Pancreas (tissue), 10 donors: Measurements from ENCODE around the gene BCL7A. TPM values are rescaled to one million over a fixed set of nuclear protein-coding genes. Genes with fewer than 3 reads are reported as not detected.

ENCODE experiments used
- ATAC-seq, 4 donors: fragments of 200-7000 bp; cut with Tn5 transposase; one replicate each; pipeline versions ENCODE4 v1.8.0 to v1.9.1; 2020; ENCODE audit warnings: mild to moderate bottlenecking in 4 of 4, moderate library complexity in 4 of 4
- DNase-seq, 6 donors: peaks; one replicate each; pipeline ENCODE4 v3.0.0-alpha.2; 2020
- FAIRE-seq: peaks from 2 replicates; lab custom pipeline; 2012; peaks lifted over from hg19 to GRCh38; lab: Jason Lieb, UNC
- H3K27ac ChIP-seq, 4 donors: fragments of 200-600 bp; sonication (generic); 1 replicate in 3 of 4; 2 replicates in 1 of 4; pipeline versions ENCODE4 v1.5.0 to v1.8.0; 2020
- H3K27me3 ChIP-seq, 4 donors: fragments of 200-600 bp; one replicate each; pipeline ENCODE4 v1.8.0; 2021
- H3K36me3 ChIP-seq, 3 donors: fragments of 200-600 bp; sonication (generic) in 1 of 3; one replicate each; pipeline versions ENCODE4 v1.5.0 to v1.8.0; 2020 to 2021
- H3K4me1 ChIP-seq, 3 donors: fragments of 200-600 bp; one replicate each; pipeline ENCODE4 v1.8.0; 2021
- H3K4me3 ChIP-seq, 4 donors: fragments of 200-600 bp; sonication (generic) in 2 of 4; one replicate each; pipeline versions ENCODE4 v1.5.0 to v1.8.0; 2020 to 2021
- H3K9me3 ChIP-seq, 4 donors: fragments of 200-600 bp; one replicate each; pipeline ENCODE4 v1.8.0; 2021
- WGBS, 2 donors: extraction: QIAGEN DNeasy Blood & Tissue Kit; methylation state at CpG; one replicate each; pipeline ENCODE4 v1.1.7; 2013; 5-methylcytosine and 5-hydroxymethylcytosine counted together
- intact Hi-C, 3 donors: fragments of 100-400 bp; cut with DNase I; formaldehyde crosslinking; loops; one replicate each; pipeline versions ENCODE4 v1.11.1 to v1.14.2; 2022
- polyA plus RNA-seq, 2 donors: library from polyadenylated mRNA; stranded (reverse); fragments of 200-250 nt; gene quantifications; one replicate each; pipeline ENCODE4 v1.2.3, GENCODE V29; 2013
- total RNA-seq, 6 donors: library from RNA; stranded (reverse); fragmentation: NEBNext Ultra II Directional in 4 of 6; extraction: Animal tissue kit (Norgen Biotek cat#: 25700) in 4 of 6; gene quantifications; one replicate each; pipeline versions ENCODE4 v1.2.1 to v1.2.4, GENCODE V29; 2021 to 2023
- TF ChIP-seq, protein P1 (sequence below), 4 donors: fragments of 200-600 bp; sonication (generic) in 3 of 4; IDR thresholded peaks; one replicate each; pipeline versions ENCODE4 v1.5.0 to v1.8.0; 2021; ENCODE audit warnings: antibody characterized with exemption in 4 of 4
- donor health status: healthy with polysubstance abuse.
- donor health status: DM: no; HTN: no; CAD: no; lungs with moderate emphysema.
- donor health status: DM: no; HTN: no; CAD: no.
- donor health status: control.
- donor health status: control.
- donor health status: Bipolar disorder and iron deficiency.
- donor health status: DM: yes; HTN: yes; CAD: no.
- donor health status: DM: no; HTN: no; CAD: no.
- donor health status: DM: no; HTN: no; CAD: no.
- donor health status: DM: yes; HTN: yes; CAD: no.

The BCL7A gene
- total and polyA plus RNA-seq, 8 donors: 6.9 to 13.4 (median 9.0) TPM

DNA sequence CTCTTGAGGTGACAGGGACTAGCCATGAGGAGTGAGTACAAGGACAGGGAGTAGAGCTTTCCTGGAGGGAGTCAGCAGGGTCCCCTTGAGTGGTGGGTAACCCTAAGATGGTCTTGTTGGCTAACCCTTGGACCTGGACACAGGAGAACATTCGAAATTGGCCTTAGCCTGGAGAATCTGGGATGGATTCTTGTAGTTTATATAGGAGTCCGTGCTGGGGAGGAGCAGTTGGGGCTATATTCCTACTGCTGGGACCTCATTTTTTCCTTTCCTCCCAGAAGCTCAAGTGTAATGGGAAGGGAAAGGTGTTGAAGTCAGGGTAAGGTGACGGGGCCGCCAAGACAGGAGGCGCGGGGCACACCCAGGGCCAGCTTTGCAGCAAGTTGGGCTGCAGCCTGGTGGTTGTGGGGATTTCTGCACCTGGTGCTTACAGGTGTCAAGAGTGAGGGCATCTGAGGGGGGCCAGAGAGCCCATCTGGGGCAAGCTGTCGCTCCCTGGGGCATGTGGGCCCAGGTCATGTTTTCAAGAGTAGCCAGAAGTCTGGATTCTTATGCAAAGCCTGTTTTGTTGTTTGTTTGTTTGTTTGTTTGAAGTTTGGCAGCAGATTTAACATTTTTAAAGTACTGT lies 5.1 kb downstream of the BCL7A start:
- no peaks in the 10 kb centered on the region for H3K9me3 ChIP-seq
- no peaks in the 10 kb centered on the region for H3K27me3 ChIP-seq
- TF ChIP-seq, protein P1, sequence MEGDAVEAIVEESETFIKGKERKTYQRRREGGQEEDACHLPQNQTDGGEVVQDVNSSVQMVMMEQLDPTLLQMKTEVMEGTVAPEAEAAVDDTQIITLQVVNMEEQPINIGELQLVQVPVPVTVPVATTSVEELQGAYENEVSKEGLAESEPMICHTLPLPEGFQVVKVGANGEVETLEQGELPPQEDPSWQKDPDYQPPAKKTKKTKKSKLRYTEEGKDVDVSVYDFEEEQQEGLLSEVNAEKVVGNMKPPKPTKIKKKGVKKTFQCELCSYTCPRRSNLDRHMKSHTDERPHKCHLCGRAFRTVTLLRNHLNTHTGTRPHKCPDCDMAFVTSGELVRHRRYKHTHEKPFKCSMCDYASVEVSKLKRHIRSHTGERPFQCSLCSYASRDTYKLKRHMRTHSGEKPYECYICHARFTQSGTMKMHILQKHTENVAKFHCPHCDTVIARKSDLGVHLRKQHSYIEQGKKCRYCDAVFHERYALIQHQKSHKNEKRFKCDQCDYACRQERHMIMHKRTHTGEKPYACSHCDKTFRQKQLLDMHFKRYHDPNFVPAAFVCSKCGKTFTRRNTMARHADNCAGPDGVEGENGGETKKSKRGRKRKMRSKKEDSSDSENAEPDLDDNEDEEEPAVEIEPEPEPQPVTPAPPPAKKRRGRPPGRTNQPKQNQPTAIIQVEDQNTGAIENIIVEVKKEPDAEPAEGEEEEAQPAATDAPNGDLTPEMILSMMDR (IDR thresholded peaks at IDR 0.05): no peak
- intact Hi-C loops: no loop called here
- H3K4me1 ChIP-seq: peaks cover 10 to 14% (median 12%) of the 10 kb centered on the region in 3 donors
- no peak for ATAC-seq
- H3K4me3 ChIP-seq: no peak overlapping the region
- H3K27ac ChIP-seq: no peak overlapping the region
- DNase-seq: peak in 1 of 6 donors; percentile 64
- FAIRE-seq: no peak
- no peaks in the 10 kb centered on the region for H3K36me3 ChIP-seq
- WGBS, 2 donors: 48 to 71% methylated on average over 7 of the region's 7 CpGs

DNA sequence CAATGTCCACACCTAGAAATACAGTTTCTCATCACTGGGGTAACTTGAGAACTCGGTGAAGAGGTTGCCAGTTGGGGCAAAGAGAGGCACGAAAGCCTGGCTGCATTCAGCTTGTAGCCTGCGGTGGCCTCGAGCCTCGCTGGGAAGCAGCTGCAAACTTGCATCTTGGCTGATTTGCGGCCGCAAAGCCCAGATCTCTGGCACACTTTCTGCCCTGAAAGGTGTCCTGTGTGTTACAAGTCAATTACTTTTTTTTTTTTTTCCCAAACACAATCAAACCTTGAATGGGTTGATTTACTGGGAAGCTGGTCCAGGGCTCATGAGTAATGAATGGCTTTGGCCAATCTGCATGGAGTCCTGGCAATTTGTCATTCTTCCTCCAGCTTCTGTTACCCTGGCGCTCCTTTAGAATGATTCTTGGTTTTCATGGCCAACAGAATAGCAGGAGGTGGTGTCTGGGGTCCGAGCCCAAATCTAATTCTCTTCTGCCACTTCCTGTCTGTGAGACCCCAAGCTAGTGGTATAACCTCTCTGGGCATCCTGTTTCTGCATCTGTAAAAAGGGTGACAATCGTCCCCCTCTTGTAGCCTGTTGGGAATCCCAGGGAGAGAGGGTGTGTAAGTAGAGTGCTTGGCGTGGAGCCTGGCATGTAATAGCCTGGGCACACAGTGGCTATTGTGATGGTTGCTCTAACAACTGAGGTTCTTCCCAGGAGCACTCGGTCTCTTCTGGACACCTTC lies 6.7 kb downstream of the BCL7A start:
- Histone ChIP-seq H3K27me3 (no peaks in the 10 kb centered on the region), H3K27ac (peak overlapping the region in 3 of 4 donors; percentile 60 to 68 (median 66)), H3K4me1 (peaks cover 10 to 14% (median 12%) of the 10 kb centered on the region in 3 donors), H3K4me3 (no peak overlapping the region), H3K36me3 (no peaks in the 10 kb centered on the region), H3K9me3 (no peaks in the 10 kb centered on the region)
- FAIRE-seq (no peak), DNase-seq (no peak), ATAC-seq (peak in 1 of 4 donors; percentile 12)
- TF ChIP-seq, protein P1 (IDR thresholded peaks at IDR 0.05): no peak
- 57 to 66% methylated on average over 12 of the region's 12 CpGs for WGBS, 2 donors
- intact Hi-C loops: no loop called here

DNA sequence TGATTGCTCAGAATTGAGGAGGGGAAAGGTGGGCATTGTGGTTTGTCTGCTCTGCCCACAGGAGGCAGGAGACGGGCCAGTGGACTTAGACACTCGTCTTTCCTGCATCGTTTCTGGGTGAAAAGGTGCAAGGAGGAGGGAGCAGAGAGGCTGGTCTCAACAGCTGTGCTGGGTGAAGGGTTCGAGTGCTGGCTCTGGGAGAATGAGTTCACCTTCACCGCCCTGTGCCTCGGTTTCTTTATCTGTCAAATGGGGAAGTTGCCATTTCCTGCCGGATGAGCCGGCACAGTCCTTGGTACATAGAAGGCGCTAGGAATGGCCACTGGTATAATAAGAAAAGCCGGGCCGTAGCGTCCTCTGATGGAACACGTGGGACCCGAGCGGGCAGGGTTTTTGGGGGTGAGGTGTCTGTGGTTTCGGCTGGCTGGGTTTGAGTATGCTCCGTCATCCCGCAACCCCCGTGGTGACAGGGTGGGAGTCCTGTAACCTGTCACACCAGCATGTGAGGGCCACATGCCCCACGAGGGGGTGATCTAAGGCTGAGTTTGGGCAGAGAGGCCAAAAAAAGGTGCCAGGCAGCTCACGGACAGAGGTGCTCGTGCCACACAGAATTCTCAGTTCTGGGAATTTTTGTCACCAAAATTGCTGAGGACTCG lies 7.3 kb downstream of the BCL7A start:
- 80 to 84% methylated on average over 23 of the region's 23 CpGs for WGBS, 2 donors
- FAIRE-seq (no peak), DNase-seq (no peak), ATAC-seq (no peak)
- peak overlapping the region; percentile 47 to 68 (median 63) for H3K27ac ChIP-seq
- no peaks in the 10 kb centered on the region for H3K27me3 ChIP-seq
- TF ChIP-seq, protein P1 (IDR thresholded peaks at IDR 0.05): no peak
- H3K4me1 ChIP-seq: peaks cover 10 to 12% (median 12%) of the 10 kb centered on the region in 3 donors
- H3K4me3 ChIP-seq: no peak overlapping the region
- H3K9me3 ChIP-seq: no peaks in the 10 kb centered on the region
- no peaks in the 10 kb centered on the region for H3K36me3 ChIP-seq
- intact Hi-C loops: no loop called here

DNA sequence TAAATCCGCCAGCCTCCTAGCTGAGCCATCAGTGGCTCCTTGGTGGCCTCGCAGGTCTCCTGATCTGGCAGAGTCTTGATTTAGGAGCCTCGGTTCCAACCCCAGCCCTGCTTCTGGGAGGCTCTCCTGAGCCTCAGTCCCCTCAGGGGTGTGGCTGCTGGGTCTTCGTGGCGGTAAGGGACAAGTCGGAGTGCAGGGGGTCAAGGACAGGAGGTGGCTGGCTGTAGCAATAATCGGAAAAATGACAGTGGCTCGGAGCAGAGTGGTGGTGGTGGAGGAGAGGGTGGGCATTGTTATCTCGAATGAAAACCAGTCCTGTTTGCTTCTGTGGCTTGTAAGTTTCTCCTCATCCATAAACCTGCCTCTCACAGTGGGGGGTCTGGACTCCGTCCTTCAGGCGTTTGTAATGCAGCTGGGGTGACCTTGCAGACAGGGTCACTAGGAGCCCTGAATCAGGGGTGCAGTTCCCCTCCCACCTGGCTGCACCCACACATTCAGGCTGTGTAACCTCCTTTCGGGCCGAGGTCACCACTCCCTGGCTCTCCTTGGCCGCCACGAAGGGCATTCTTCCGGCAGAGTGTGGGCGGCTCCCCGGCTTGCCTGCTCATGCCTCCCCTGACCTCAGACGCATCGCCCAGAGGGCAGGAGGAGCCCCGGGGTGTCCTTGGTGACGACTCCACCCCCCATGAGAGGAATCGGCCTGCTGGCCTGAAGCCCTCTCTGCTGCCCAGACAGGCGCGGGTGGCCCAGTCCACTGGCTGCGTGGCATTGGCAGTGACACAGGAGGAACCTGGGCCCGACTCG lies 8.1 kb downstream of the BCL7A start:
- TF ChIP-seq, protein P1 (IDR thresholded peaks at IDR 0.05): no peak
- H3K4me3 ChIP-seq: no peak overlapping the region
- WGBS, 2 donors: 36 to 47% methylated on average over 28 of the region's 28 CpGs
- H3K36me3 ChIP-seq: no peaks in the 10 kb centered on the region
- FAIRE-seq (no peak), DNase-seq (peak in 4 of 6 donors; percentile 42 to 78 (median 58)), ATAC-seq (peak; percentile 33 to 56 (median 44))
- peaks cover 4 to 10% (median 5%) of the 10 kb centered on the region in 3 donors for H3K4me1 ChIP-seq
- intact Hi-C loops: no loop called here
- H3K27ac ChIP-seq: peak overlapping the region; percentile 47 to 68 (median 63)
- no peaks in the 10 kb centered on the region for H3K27me3 ChIP-seq
- no peaks in the 10 kb centered on the region for H3K9me3 ChIP-seq
